C1 segment of cervical spinal cord (tissue), 14 donors: ENCODE results near the gene IBSP.
A peak's percentile ranks its signal among the peaks of the same experiment; 100 is the strongest.

Source experiments
- DNase-seq, 14 donors: peaks; one replicate each; lab custom pipeline; 2025; lab: John Stamatoyannopoulos, UW

IBSP gene

GRCh38 chr4:87799301-87800113 is at the start of gene IBSP:
TSS of gene IBSP (plus strand) at chr4:87799554. CDS start at chr4:87802362, 2,808 bp downstream.
- no peak for DNase-seq

GRCh38 chr4:87749883-87750282 is 49.5 kb upstream of the IBSP start:
- no peak for DNase-seq

GRCh38 chr4:87758270-87758669 is 41.1 kb upstream of the IBSP start:
- no peak for DNase-seq

- no peak for DNase-seq
These were observed 37.0 kb upstream of the IBSP start for GRCh38 chr4:87762311-87762710.

- DNase-seq: no peak
These were observed 17.8 kb upstream of the IBSP start for GRCh38 chr4:87781569-87781968.

- no peak for DNase-seq
These were observed 15.6 kb upstream of the IBSP start for GRCh38 chr4:87783781-87784180.

- no peak for DNase-seq
These were observed 13.4 kb upstream of the IBSP start for GRCh38 chr4:87785731-87786509.

GRCh38 chr4:87802858-87803257 is 3.5 kb downstream of the IBSP start:
- no peak for DNase-seq

GRCh38 chr4:87803421-87803820 is 4.1 kb downstream of the IBSP start:
- DNase-seq: peak in 1 of 14 donors; percentile 19

- peak in 1 of 14 donors; percentile 7 for DNase-seq
These were observed 5.5 kb downstream of the IBSP start for GRCh38 chr4:87804871-87805270.

GRCh38 chr4:87805971-87806370 is 6.6 kb downstream of the IBSP start:
- DNase-seq: no peak

- DNase-seq: no peak
These were observed 7.2 kb downstream of the IBSP start for GRCh38 chr4:87806520-87806919.

- no peak for DNase-seq
These were observed 8.0 kb downstream of the IBSP start for GRCh38 chr4:87807402-87807801.

- no peak for DNase-seq
These were observed 12.6 kb downstream of the IBSP start for GRCh38 chr4:87811977-87812376.

GRCh38 chr4:87819281-87819919 is 20.0 kb downstream of the IBSP start:
- no peak for DNase-seq

- DNase-seq: no peak
These were observed 23.8 kb downstream of the IBSP start for GRCh38 chr4:87823200-87823599.

- DNase-seq: no peak
These were observed 24.4 kb downstream of the IBSP start for GRCh38 chr4:87823724-87824123.

- no peak for DNase-seq
These were observed 25.0 kb downstream of the IBSP start for GRCh38 chr4:87824352-87824751.

- no peak for DNase-seq
These were observed 33.3 kb downstream of the IBSP start, which contains the start of gene MEPE for GRCh38 chr4:87832669-87833068. TSS of gene MEPE (plus strand) at chr4:87832969. CDS start at chr4:87834715, 1,746 bp downstream.

GRCh38 chr4:87834401-87834800 is 35.0 kb downstream of the IBSP start:
- no peak for DNase-seq

- no peak for DNase-seq
These were observed 35.8 kb downstream of the IBSP start for GRCh38 chr4:87835197-87835596.

- DNase-seq: no peak
These were observed 36.4 kb downstream of the IBSP start for GRCh38 chr4:87835743-87836142.
